Right atrium auricular region (tissue), 2 donors: ENCODE data around the gene IL12RB2. TPM values are rescaled to one million over a fixed set of nuclear protein-coding genes. Genes with fewer than 3 reads are reported as not detected.

Source experiments
- DNase-seq: peaks from one replicate; pipeline ENCODE4 v3.0.0-alpha.2; 2019; ENCODE audit warnings: low spot score
- H3K27ac ChIP-seq, 2 donors: fragments of 200-600 bp; sonication (generic); 1 replicate in 1 of 2; 2 replicates in 1 of 2; pipeline ENCODE4 v1.5.1; 2016 to 2019
- H3K27me3 ChIP-seq, 2 donors: fragments of 200-600 bp; sonication (generic); one replicate each; pipeline versions ENCODE4 v1.5.1 to v1.6.0; 2017 to 2019
- H3K36me3 ChIP-seq: fragments of 200-600 bp; sonication (generic); one replicate; pipeline ENCODE4 v1.5.1; 2016
- H3K4me1 ChIP-seq, 2 donors: fragments of 200-600 bp; sonication (generic); one replicate each; pipeline versions ENCODE4 v1.5.1 to v1.6.0; 2017 to 2019
- H3K4me3 ChIP-seq, 2 donors: fragments of 200-600 bp; sonication (generic); 1 replicate in 1 of 2; 2 replicates in 1 of 2; pipeline ENCODE4 v1.5.1; 2017 to 2019; ENCODE audit warnings: mild to moderate bottlenecking in 1 of 2, moderate library complexity in 1 of 2
- H3K9me3 ChIP-seq, 2 donors: fragments of 200-600 bp; sonication (generic); one replicate each; pipeline ENCODE4 v1.5.1; 2019
- total RNA-seq, 2 donors: library from RNA; depleted of rRNA; stranded (reverse); fragments of >200 nt; gene quantifications; one replicate each; pipeline ENCODE4 v1.1.0, GENCODE V29; 2016
- TF ChIP-seq, protein P1 (sequence below), 2 donors: fragments of 200-600 bp; sonication (generic); IDR thresholded peaks; one replicate each; pipeline ENCODE4 v1.5.1; 2019; ENCODE audit warnings: antibody characterized with exemption in 2 of 2

Gene IL12RB2
- total RNA-seq, 2 donors from 2014 or later: 0.43 to 0.44 TPM

DNA sequence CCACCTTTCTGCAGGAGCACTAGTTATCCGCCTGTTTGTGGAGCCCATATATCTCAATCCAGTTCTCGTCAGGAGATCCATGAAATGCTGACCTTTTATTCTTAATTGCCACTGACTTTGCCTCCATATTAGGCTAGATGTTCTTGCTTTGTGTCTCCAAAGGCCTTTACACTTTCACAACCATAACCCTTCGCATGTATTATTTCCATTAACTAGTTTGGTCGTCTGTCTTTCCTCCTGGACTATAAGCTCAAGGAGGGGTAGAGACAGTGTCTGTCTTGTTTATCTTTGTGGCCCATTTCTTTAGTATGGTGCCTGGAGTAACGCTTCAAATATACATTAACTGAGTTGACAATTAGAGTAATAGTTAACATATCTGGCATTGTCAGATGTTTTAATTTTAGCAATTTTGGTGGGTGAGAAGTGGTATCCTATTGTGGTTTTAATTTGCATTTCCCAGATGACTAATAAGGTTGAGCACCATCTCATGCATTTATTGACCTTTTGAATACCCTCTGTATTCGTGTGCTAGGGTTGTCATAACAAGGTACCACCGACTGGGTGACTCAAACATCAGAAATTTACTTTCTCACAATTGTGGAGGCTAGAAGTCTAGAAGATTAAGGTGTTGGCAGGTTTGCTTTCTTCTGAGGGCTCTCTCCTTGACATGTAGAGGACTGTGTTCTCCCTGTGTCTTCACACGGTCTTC lies 21.7 kb upstream of the IL12RB2 start:
- Histone ChIP-seq H3K27me3 (no peaks in the 10 kb centered on the region), H3K36me3 (no peaks in the 10 kb centered on the region), H3K4me3 (no peak overlapping the region), H3K27ac (no peak overlapping the region), H3K4me1 (no peaks in the 10 kb centered on the region), H3K9me3 (no peaks in the 10 kb centered on the region)
- TF ChIP-seq, protein P1, sequence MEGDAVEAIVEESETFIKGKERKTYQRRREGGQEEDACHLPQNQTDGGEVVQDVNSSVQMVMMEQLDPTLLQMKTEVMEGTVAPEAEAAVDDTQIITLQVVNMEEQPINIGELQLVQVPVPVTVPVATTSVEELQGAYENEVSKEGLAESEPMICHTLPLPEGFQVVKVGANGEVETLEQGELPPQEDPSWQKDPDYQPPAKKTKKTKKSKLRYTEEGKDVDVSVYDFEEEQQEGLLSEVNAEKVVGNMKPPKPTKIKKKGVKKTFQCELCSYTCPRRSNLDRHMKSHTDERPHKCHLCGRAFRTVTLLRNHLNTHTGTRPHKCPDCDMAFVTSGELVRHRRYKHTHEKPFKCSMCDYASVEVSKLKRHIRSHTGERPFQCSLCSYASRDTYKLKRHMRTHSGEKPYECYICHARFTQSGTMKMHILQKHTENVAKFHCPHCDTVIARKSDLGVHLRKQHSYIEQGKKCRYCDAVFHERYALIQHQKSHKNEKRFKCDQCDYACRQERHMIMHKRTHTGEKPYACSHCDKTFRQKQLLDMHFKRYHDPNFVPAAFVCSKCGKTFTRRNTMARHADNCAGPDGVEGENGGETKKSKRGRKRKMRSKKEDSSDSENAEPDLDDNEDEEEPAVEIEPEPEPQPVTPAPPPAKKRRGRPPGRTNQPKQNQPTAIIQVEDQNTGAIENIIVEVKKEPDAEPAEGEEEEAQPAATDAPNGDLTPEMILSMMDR (IDR thresholded peaks at IDR 0.05): no peak
- DNase-seq: no peak

DNA sequence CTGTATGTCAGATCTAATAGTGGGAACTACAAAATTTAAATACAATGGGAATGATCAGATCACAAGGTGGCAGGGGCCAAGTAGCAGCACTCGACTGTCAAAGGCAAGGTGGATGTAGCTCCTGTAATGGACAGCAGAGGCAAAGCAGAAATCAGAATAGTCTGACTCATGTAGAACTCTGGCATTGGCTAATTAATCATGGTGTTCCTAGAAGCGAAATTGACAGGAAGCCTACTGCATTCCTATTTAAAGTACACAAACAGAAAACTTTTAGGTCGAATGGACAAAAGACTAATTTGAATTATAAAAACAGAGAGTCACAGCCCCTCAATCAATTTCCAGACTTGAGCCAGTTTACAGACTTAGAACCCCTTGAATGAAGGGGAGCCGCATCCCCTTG lies 17.4 kb upstream of the IL12RB2 start:
- TF ChIP-seq, protein P1 (IDR thresholded peaks at IDR 0.05): no peak
- H3K4me1 ChIP-seq: no peaks in the 10 kb centered on the region
- H3K36me3 ChIP-seq: no peaks in the 10 kb centered on the region
- H3K27ac ChIP-seq: no peak overlapping the region
- H3K4me3 ChIP-seq: no peak overlapping the region
- no peak for DNase-seq
- no peaks in the 10 kb centered on the region for H3K9me3 ChIP-seq
- no peaks in the 10 kb centered on the region for H3K27me3 ChIP-seq

DNA sequence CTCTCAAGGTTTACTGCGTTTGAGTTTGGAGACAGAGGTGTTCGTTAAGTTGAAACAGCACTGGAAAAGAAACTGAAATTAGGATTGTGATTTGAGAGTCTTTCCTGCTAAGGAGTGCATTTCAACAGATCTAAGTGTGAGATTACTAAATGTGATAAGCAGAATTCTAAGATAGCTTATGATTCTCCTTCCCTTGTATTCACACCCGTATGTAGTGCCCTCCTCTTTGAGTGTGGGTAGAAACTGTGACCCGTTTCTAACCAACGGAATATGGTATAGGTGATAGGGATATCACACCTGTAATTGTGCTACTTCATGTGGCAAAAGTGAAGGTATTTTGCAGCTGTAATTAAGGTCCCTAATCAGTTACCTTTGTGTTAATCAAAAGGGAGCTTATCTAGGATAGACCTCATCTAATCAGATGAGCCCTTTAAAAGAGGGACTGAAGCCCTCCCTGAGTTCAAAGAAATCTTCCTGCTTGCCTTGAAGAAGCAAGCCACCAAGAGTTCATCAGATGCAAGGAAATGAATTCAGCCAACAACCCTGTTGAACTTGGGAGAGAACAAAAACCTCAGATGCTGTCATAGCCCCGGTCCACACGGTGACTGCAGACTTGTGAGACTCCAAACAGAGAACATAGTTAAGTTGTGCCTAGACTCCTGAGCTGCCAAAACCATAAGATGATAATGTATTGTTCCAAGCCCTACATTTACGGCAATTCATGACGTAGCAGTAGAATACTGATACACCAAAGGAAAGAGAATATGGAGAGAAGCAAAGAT lies 12.6 kb upstream of the IL12RB2 start:
- no peak overlapping the region for H3K27ac ChIP-seq
- H3K4me1 ChIP-seq: no peaks in the 10 kb centered on the region
- TF ChIP-seq, protein P1 (IDR thresholded peaks at IDR 0.05): no peak
- H3K27me3 ChIP-seq: no peaks in the 10 kb centered on the region
- H3K36me3 ChIP-seq: no peaks in the 10 kb centered on the region
- no peak for DNase-seq
- no peaks in the 10 kb centered on the region for H3K9me3 ChIP-seq
- H3K4me3 ChIP-seq: no peak overlapping the region

DNA sequence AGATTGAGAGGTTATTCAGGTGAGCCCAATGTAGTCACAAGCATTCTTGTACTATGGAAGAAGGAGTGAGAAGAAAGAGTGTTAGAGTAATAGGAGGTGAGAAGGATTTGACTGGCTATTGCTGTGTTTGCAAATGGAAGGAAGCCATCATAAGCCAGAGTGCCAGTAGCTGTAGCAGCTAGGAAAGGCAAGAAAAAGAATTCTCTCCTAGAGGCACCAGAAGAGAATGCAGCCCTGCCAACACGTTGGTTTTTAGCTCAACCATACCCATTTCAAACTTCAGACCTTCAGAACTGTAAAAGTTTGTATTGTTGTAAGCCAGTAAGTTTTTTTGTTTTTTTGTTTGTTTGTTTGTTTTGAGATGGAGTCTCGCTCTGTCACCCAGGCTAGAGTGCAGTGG lies 8.9 kb upstream of the IL12RB2 start:
- H3K4me1 ChIP-seq: no peaks in the 10 kb centered on the region
- H3K36me3 ChIP-seq: no peaks in the 10 kb centered on the region
- H3K27ac ChIP-seq: no peak overlapping the region
- no peak for DNase-seq
- no peaks in the 10 kb centered on the region for H3K9me3 ChIP-seq
- H3K27me3 ChIP-seq: no peaks in the 10 kb centered on the region
- TF ChIP-seq, protein P1 (IDR thresholded peaks at IDR 0.05): no peak
- no peak overlapping the region for H3K4me3 ChIP-seq

DNA sequence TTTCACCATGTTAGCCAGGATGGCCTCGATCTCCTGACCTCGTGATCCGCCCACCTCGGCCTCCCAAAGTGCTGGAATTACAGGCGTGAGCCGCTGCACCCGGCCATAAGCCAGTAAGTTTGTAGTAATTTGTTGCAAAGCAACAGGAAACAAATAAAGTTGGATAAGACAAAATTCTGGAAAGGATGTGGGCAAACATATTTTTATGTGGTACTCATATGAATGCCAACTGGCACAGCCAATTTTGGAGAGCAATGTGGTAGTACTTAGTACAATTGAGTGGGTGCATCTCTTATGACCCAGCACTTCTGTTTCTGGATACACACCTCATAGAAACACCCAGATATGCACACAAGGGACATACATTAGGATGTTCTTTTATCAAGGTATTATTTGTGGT lies 8.4 kb upstream of the IL12RB2 start:
- Histone ChIP-seq H3K27me3 (no peaks in the 10 kb centered on the region), H3K9me3 (no peaks in the 10 kb centered on the region), H3K4me3 (no peak overlapping the region), H3K36me3 (no peaks in the 10 kb centered on the region), H3K4me1 (no peaks in the 10 kb centered on the region), H3K27ac (no peak overlapping the region)
- no peak for DNase-seq
- TF ChIP-seq, protein P1 (IDR thresholded peaks at IDR 0.05): no peak
